Stimulated activated CD4-positive, alpha-beta T cell treated with anti-CD3 and anti-CD28 coated beads, Interleukin-4, amount 100 ng/mL, for 24 hours (primary cell): Measurements from ENCODE around the gene AGL.
"Not testable (repeated sequence)": the region's sequence is repeated elsewhere in the genome, so short reads cannot be mapped to it uniquely, and the experiment has no call there.

ENCODE experiments used
- DNase-seq: peaks from one replicate; pipeline ENCODE4 v3.0.0-alpha.2; 2020

Gene AGL

GRCh38 chr1:99851850-99852454, 1.8 kb downstream of the AGL start:
- DNase-seq: no peak

GRCh38 chr1:99852648-99853047, 2.5 kb downstream of the AGL start:
- no peak for DNase-seq

DNA sequence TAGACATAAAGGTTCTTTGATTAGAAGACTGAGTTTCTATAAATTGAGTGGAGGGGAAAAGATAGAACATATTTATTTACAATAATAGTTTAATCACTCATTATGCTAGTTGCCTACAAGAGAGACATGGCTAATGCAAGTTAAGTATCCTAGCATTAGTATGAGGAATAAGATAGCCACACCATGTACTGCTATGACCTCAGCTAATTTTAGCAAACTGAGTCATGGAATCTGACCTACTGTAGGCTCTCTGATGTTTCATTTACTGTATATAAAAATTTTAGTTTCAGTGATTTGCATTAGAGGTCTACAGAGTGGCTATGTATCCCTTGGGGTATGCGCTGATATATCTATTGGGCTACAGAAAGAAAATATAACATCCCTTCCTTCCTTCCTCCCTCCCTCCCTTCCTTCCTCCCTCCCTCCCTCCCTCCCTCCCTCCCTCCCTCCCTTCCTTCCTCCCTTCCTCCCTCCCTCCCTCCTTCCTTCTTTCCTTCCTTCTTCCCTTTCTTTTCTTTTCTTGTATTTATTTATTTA, 5.8 kb downstream of the AGL start:
- no peak for DNase-seq

GRCh38 chr1:99857041-99857440, 6.9 kb downstream of the AGL start:
- DNase-seq: not testable (repeated sequence)

DNA sequence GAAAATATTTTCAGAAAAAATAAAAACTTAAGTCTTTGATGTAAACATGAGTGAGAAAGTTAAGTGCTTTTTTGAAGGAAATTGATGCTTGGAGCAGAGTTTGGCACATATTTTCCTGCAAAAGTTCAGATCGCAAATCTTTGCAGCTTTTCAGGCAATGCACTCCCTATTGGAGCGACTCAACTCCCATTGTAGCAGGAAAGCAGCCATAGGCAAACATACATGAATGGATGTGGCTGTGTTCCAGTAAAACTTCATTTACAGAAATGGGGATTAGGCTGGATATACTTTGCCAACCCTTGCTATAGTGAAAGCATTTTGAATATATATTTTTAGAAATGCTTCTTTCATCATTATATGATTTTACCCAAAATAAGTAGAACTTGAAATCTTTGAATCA, 8.1 kb downstream of the AGL start:
- no peak for DNase-seq

GRCh38 chr1:99858881-99859280, 8.7 kb downstream of the AGL start:
- no peak for DNase-seq

- no peak for DNase-seq
Observed at GRCh38 chr1:99860703-99861102, 10.5 kb downstream of the AGL start.

DNA sequence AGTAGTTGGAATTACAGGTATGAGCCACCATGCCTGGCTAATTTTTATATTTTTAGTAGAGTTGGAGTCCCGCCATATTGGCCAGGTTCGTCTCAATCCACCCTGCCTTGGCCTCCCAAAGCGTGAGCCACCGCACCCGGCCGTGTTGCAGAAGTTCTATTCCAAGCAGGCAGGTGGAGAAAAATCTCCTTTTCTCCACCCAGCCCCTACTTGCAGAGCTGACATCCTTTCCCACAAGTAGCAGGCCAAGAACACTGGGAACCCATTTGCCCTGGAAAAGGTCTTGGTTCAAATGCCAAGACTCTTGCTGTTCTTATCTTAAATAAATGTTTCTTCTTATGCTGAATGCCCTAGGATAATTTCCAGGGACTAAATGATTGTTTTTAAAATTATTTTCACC, 17.5 kb downstream of the AGL start:
- no peak for DNase-seq

- DNase-seq: no peak
Observed at GRCh38 chr1:99869304-99869703, 19.1 kb downstream of the AGL start.

GRCh38 chr1:99869723-99870122, 19.6 kb downstream of the AGL start:
- DNase-seq: no peak

GRCh38 chr1:99872063-99872462, 21.9 kb downstream of the AGL start:
- DNase-seq: no peak

DNA sequence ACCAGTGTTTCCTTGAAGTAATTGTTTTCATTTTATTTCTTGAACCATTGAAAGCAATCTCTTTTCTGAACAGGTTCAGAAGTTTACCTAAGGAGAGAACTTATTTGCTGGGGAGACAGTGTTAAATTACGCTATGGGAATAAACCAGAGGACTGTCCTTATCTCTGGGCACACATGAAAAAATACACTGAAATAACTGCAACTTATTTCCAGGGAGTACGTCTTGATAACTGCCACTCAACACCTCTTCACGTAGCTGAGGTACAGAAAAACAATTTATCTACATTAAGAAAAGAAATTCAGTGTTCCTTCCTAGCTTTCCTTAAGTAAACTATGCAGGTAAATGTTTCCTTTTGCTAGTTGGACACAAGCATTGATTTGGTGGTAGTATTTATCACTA, 27.4 kb downstream of the AGL start:
- no peak for DNase-seq

DNA sequence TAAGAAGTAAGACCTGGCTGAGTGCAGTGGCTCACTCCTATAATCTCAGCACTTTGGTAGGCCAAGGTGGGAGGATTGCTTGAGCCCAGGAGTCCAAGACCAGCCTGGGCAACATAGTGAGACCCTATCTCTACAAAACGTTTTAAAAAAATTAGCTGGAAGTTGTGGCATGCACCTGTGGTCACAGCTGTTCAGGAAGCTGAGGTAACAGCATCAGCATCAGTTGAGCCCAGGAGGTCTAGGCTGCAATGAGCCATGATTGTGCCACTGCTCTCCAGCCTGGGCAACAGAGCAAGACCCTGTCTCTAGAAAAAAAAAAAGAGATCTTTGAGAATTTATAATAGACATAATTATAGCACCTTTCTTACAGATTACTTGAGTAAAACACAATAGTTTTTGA, 36.0 kb downstream of the AGL start:
- no peak for DNase-seq

GRCh38 chr1:99886841-99887240, 36.7 kb downstream of the AGL start:
- DNase-seq: no peak

DNA sequence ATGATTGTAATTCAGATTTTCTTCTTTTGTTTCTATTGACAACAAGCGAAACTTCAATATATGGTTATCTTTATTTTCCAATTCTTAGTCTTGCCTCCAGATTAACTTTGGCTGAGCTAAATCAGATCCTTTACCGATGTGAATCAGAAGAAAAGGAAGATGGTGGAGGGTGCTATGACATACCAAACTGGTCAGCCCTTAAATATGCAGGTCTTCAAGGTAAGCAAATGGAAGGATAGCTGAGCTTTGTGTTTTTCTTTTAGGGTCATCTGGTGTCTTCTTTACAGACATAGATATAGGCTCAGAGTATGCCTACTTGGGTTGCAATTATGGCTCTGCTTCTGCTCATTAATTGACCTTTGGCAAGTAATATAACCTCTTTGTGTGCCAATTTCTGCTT, 37.7 kb downstream of the AGL start:
- DNase-seq: no peak

- DNase-seq: no peak
Observed at GRCh38 chr1:99891997-99892396, 41.8 kb downstream of the AGL start.

DNA sequence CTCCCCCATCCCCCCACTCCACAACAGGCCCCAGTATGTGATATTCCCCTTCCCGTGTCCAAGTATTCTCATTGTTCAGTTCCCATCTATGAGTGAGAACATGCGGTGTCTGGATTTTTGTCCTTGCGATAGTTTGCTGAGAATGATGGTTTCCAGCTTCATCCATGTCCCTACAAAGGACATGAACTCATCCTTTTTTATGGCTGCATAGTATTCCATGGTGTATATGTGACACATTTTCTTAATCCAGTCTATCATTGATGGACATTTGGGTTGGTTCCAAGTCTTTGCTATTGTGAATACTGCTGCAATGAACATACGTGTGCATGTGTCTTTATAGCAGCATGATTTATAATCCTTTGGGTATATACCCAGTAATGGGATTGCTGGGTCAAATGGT, 53.1 kb downstream of the AGL start:
- DNase-seq: not testable (repeated sequence)

GRCh38 chr1:99906535-99906934, 56.4 kb downstream of the AGL start:
- DNase-seq: no peak

DNA sequence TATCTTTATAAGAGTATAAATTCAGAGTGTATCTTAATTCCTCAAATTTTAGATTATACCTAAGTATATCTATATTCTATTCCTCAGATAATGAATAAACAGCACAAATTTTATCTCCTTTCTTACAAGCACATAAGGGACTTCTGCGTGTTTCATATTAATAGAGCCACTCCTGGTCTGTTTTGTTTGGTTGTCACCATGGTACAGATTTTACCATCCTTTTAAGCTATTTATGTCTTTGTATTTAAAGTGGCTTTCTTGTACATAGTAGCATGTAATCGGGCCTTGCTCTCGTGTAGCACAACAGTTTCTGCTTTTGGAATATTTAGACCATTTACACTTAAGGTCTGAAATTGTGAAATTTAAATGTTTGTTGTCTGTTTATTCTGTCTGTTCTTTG, 67.1 kb downstream of the AGL start:
- DNase-seq: no peak

DNA sequence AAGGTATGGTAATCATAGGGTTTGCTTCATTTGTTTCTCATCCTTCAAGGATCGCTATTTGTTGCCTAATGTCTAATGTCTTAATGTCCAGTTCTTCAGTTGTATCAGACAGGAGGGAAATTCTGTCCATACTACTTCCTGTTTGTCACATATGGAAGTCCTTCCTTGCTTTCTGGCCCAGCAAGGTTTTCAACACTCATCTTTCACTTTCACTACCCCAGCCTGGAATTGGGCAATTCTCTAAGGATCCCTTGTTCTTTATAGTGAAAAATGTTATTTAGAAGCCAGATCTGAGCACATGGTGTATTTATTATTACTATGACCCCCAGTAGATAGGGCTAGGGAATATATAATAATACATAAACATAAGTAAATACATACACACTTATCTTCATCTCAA, 69.1 kb downstream of the AGL start:
- DNase-seq: no peak

DNA sequence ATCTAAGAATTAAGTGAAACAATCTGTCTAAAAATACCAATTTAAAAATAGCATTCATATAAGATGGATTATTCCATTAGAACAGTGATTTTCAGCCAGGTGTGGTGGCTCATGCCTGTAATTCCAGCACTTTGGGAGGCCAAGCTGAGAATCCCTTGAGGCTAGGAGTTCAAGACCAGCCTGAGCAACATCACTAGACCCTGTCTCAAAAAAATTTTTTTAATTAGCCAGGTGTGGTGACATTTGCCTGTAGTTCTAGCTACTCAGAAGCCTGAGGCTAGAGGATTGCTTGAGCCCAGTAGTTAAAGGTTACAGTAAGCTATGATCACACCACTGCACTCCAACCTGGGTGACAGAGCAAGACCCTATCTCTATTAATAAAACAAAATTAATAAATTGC, 84.6 kb downstream of the AGL start:
- no peak for DNase-seq

DNA sequence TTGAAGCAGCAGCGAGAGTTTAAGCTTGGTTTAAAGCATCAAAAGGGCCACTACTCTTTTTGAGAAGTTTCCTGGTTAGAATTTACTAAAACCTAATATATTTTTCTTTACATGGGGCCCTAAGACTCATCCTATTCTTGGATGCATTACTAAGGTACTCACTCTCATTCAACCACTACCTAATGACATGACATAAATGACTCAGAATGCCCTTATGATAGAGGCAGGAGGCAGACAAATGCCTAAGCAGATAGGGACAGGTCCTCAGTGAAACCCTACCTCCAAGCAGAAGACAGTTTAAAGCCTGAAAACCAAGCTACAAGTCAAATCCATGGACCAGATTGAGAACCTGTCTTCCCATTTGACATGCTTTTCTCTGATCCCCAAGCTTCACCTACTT, 85.4 kb downstream of the AGL start:
- no peak for DNase-seq

DNA sequence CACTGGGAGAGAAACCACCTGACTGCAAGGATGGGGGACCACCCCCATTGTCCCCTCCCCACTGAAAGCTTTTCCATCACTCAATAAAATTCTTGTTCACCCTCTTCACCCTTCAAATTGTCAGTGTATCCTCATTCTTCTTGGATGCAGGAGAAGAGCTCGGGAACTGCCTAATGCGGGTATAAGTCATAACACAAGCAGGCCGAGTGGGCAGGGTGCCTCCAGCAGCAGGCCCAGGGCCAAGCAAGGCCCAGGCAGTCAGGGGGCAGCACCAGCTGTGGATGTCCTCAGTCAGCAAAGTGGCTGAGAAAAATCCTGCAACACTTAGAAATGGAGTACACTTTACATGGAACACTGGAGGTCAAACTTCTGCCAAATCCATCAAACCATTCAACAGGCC, 85.9 kb downstream of the AGL start:
- no peak for DNase-seq

DNA sequence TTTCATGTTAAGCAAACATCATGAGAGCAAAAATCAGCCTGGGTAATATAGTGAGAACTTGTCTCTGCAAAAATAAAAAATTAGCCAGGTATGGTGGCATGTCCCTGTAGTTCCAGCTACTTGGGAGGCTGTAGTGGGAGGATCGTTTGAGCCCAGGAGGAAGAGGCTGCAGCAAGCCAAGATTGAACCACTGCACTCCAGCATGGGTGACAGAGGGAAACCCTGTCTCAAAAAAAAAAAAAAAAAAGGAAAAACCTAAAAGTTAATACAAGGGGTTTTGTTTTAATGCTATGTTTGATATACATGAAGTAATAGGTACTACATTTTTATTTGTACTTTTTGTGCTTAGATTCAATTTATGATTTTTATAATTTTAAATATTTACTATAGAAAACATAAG, 92.6 kb downstream of the AGL start:
- no peak for DNase-seq

DNA sequence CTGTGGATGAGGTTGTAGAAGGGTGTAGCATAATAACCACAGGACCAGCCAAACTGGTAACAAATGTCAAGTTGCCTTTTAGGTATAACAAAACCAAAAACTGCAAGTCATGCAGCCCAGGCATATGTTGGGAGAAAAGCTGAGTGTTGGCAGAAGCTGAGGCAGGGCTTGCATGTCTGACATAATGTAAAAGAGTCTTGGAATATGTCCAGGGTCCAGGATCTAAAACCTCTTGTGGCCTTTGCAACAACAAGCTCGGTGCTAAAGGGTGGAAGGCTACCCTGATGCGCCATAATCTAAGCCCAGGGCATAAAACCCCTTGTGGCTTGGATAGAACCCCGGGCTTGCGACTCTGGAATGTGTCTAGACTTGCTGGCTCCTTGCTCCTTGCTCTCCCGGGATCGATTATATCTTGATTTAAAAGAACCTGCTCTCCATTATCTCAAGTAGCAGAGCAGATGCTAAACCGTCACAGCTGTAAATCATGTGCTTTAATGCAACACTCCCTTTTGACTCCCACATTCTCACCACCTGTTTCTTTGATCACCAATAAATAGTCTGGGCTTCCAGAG, 93.1 kb downstream of the AGL start:
- DNase-seq: no peak
